ENCODE results near the gene ANKRD11.

The ANKRD11 gene

DNA sequence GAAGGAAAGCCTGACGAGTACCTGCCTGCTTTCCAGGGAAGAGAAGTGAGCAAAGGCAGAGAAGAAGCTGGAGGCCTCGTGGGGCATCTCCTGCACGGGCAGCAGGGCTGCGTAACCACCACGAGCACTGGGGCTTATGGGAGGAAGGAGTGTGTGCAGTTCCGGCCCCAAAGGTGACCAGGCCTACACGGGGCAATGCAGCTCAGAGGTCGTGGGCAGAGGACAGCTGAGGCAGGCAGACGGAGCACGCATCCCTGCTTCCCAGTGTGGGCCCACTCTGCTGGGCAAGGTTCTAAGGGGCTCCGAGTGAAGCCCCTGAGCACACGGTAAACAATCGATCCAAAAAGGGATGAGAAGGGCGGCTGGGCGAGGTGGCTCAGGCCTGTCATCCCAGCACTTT is 109.7 kb downstream of the ANKRD11 start:
- no peak for DNase-seq (ENCODE audit: low read depth)

DNA sequence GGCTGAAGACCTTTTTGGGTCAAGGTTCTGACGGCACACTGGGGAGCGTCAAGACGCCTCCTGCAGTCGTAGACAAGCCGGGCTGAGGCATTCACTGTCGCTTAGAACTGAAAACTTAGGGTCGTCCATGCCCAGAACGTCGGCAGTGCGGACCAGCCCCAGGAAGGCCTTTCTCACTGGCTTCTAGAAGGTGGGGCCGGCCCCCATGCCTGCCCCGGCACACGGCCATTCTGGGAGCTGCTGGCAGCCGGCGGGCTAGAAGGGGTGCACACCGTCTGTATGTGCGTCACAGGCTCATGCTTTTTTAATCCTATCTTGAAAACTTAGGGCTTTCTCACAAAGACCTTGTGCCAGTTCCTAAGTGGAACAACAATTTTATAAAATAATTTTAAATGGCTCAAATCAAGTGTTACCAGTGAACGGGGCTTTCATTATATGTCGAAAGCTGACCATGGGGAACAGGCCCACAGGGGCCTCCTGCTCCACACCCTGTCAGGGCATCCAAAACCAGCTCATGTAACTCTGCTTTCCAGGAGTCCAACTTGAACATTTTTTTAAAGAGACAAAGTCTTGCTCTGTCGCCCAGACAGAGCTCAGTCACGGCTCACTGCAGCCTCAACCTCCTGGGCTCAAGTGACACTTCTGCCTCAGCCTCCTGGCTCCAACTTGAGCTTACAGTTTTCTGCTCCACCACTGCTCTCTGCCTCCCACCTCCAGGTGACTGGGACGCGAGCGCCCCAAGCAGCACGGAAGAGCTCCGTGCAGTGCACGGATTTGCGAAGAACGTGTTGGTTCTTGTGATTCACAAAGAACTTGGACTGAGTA is 111.2 kb downstream of the ANKRD11 start:
- no peak for DNase-seq (ENCODE audit: low read depth)

DNA sequence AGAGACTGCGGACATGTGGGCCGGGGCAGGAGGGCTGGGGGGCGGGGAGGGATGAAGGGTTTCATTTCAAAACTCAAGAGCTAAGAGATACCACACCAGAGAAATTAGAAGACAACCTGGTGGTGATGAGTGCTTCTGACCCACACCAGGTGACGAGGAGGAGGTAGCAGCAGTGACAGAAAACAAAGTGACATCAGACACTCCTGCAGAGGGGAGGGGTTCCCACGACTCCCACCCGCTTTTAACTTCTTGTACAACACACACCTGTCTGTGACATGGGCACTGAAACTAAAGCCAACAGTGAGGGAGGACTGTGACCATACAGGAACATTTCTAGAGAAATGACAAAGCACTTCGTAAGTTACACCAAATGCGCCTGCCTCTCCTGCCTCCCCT is 112.9 kb downstream of the ANKRD11 start:
- no peak for DNase-seq (ENCODE audit: low read depth)

DNA sequence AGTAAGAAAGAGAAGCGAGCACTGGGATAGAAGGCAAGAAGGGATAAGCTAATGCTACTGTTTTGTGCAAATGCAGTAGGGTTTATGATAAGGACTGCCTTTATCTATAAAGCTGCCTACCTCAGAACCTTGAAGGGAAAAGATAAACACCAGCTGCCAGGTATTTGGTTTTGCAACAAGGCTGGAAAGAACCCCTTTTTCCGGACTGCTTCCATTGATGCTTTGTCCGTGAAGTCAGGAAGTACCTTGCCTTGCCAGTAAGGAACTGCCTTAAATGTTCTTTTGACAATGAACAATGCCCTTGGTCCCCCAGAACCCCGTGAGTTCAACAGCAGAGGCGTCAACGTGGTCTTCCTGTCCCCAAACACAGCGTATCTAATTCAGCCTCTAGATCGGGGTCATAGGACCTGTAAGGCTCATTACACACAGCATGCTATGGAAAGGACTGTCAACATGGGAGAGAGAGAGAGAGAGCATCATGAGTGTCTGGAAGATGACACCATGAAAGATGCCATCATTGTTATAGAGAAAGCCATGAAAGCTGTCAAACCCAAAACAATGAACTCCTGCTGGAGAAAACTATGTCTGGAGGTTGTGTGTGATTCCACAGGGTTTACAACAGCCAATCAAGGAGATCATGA is 113.4 kb downstream of the ANKRD11 start:
- no peak for DNase-seq (ENCODE audit: low read depth)

DNA sequence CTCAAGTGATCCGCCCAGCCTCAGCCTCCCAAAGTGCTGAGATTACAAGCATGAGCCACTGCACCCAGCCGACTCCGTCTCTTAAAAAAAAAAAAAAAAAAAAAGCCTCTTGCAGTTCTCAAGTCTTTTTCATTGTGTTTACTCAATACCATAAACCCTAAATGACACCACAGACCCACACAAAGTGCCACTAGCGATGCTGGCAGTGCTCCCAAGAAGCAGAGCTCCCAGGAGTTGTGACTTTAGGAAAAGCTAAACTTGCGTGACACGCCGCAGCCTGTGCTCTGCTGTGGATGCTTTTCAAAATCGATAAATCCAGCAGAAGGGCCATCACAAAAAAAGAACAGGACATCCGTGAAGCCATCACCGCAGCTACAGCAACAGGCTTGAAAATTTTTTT is 114.7 kb downstream of the ANKRD11 start:
- no peak for DNase-seq (ENCODE audit: low read depth)

DNA sequence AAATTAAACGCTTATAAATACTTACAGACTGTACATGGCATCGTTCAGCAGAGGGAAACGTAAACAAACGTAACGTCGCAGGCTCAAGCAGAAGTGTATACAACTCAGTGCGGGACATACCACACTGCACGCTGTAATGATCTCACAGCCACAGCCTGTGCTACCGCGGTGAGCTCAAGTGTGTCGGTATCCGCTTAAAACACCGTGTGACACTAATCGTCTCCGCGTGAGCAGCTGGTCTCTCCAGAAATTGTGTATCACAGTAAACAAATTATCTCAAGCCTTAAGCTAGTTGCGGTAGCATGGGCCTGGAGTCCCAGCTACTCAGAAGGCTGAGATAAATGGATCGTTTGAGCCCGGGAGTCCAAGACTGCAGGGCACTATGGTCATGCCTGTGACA is 115.3 kb downstream of the ANKRD11 start:
- no peak for DNase-seq (ENCODE audit: low read depth)

DNA sequence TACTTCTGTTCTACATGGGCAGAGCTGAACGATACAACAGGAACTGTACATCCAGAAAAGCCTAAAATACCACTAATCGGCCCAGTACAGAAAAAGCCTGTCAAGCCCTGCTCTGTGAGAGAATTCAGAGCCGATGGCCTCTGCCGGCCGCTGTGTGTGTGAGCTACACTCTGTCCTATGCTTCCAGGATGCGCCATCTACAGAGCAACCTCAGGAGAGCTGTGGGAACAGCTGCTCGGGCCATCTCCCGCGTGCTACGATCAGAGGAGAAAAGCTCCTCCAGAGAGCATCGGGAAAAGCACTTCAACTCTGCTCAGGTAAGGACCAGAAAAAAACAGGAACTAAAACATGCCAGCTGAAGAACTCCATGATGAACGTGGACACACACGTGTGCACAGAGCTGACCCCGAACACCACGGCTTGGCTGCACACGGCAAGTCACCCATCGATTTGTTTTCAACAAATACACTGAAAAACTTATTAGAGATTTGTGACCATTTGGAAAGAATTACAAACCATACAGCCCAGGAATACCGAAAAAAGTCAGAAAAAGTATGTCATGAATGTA is 115.9 kb downstream of the ANKRD11 start:
- no peak for DNase-seq (ENCODE audit: low read depth)

DNA sequence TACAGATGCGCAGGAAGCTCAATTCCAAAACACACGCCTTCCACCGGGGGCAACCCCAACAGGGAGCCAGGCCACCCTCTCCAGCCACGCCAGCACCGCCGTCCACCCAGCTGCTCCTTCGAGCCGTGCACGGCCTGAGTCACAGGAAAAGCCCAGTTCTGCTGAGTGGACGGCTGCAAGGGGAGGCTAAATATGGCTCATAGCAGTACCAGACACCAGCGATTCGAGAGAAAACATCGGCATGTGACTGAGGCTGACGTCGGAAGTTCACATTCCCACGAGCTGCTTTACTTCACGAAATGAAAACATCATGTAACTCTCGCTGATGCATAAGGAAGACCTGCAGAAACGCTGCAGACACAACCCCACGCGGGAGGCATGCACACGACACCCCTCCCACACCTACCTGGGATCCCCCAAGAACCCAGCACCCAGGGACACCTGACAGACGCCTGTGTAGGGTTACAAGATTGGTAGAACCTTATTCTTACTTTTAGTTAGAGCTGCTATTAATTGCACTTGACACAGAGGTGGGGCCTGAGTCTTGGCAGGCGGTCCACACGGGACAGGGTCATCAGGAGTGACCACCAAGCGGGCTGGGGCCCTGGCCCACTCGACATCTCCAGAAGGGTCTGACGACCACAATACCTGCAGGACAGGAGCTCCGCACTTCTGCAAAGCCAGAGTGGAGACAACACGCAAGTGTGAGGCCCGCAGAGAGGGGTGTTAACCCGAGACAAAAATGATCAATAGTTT is 116.8 kb downstream of the ANKRD11 start:
- DNase-seq (ENCODE audit: low read depth), result no peak

DNA sequence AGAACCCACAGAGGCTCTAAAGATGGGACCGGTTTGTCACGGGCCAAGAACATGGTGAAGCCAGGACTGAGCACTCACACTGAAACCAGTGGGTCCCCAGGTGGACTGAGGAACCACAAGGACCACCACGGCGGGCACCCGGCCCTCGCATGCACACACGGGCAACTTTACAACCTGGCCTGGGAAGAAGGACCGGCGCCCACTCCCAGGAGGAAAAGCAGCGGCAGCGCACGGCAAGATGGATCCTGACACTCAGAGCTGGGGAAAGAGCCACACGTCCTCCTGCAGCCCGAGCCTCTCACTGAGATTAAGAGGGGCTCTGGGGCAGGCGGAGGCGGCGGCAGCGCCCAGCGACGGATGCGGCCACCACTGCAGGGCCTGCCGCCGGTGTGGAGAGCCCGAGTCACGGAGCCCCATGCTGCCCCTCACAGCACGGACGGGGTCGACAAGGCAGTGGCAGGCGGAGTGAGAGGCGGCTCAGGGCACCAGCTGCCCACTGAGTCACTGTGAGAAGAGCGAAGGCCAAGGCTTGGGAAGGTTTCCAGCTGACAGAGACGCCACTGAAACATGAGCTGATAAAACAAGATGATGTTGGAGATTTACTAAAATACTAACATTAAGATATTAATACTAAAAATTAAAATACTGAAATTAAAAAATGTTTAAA is 118.3 kb downstream of the ANKRD11 start:
- no peak for DNase-seq (ENCODE audit: low read depth)

DNA sequence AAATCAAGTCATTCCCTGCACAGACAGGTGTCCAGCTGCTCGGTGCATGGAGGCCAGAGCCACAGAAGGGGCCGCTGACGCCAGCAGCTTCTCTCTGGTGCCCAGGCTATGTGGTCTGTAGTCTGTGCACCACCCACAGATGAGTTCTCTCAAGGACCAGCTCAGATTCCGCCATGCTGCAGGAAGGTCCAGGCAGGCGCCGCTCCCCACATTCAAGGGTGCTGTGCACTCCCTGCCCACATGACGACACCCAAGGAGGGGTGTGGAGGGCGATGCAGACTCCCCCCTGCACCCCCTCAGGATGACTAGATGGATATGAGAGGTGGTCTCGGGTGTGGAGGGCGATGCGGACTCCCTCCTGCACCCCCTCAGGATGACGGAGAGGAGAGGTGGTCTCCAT is 119.0 kb downstream of the ANKRD11 start:
- no peak for DNase-seq (ENCODE audit: low read depth)

DNA sequence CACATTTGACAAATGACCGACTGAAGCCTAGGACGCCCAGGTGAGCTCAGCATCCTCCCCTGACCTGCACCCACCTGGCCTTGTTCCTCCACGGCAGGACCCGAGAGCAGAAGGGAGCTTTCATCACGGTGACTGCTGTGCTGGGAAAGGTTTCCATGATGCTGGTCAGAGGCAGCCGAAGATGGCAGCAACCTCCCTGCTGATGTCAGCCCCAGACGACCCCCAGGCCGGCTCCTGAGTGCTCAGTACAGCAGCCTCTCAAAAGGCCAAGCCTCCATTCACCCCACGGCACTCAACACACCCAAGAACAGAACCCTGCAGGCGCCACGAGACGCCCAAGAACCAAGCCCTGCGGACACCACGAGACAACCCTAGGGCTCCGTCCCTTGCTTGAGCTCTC is 119.8 kb downstream of the ANKRD11 start:
- DNase-seq (ENCODE audit: low read depth), result no peak

DNA sequence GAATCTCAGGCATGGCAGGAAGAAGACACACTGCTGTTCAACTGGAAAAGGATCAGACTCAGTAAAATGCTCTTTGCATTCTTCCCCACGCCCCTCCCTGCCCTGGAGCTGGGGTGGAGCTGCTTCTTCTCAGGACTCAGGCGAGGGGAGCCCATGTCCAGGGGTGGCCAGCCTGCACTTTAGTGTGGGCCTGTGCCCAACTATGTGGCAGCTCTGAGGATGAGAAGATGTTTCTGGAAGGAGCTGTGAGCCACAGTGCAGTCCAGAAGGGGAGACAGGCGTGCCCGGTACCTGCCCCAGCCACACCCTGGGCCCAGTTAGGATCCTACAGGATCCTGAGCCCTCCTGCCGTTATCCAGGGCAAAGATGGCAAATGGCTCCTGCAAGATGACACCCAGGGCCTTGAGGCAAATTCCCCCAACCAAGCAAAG is 120.3 kb downstream of the ANKRD11 start:
- no peak for DNase-seq (ENCODE audit: low read depth)

DNA sequence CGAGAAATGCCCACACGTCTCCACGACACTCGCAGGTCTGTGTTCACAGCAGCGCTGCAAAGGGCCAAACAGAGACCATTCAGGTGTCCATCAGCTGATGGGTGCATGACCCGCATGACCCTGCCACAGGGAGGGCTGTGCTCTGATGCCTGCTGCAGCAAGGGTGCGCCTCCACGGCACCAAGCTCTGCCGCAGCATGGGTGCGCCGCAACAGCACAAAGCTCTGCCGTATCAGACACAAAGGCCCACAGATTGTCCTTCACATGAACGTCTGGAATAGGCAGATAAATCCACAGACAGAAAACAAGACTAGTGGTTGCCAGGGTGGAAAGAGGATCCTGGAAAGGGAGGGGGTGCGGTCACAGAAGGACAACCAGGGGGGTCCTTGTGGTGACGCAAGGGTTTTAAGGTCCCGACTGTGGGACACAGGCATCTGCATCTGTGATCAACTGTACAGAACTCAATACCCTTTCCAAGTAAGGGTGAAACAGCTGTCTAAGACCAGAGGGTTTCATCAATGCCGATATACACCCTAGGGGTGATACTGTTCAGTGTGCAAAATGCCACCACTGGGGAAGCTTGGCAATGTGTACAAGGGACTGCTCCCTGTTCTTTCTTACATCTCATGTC is 121.0 kb downstream of the ANKRD11 start:
- DNase-seq (ENCODE audit: low read depth), result no peak

DNA sequence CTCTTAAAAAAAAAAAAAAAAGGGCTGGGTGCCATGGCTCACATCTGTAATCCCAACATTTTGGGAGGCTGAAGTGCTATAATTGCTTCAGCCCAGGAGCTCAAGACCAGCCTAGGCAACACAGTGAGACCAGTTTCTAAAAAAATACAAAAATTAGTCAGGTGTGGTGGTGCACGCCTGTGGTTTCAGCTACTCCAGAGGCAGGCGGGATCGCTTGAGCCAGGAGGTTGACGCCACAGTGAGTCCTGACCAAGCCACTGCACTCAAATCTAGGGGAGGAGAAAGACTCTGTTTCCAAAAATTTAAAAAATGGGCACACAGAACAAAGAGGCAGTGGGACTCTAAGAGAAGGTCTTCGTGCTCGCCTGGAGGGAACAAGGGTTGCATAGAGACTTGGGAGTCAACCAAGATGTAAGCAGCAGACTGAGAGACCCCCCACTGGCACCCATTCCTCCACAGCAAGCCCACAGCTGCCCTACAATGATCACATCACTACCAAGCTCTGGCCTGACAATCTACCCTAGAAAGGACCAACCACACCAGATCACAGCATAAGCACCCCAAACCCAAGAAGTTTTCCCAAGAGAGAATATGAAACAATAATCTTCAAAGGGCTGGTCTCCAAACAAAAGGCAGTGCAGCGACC is 121.6 kb downstream of the ANKRD11 start:
- no peak for DNase-seq (ENCODE audit: low read depth)

DNA sequence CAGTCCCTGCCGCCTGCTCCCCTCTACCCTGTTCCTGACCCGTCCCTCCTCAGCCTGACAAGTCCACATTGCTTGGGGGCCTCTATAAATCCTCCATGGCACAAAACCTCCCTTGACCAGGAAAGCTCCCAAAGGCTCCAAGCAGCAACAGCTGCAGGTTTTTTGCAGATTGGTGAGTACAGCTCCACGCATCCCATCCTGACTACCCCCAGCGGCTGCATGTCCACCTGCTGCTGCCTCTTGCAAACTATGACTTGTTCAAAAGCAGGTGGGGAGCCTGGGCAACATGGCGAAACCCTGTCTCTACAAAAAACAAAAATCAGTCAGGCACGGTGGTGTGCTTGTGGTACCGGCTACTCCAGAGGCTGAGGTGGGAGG is 122.8 kb downstream of the ANKRD11 start:
- no peak for DNase-seq (ENCODE audit: low read depth)

DNA sequence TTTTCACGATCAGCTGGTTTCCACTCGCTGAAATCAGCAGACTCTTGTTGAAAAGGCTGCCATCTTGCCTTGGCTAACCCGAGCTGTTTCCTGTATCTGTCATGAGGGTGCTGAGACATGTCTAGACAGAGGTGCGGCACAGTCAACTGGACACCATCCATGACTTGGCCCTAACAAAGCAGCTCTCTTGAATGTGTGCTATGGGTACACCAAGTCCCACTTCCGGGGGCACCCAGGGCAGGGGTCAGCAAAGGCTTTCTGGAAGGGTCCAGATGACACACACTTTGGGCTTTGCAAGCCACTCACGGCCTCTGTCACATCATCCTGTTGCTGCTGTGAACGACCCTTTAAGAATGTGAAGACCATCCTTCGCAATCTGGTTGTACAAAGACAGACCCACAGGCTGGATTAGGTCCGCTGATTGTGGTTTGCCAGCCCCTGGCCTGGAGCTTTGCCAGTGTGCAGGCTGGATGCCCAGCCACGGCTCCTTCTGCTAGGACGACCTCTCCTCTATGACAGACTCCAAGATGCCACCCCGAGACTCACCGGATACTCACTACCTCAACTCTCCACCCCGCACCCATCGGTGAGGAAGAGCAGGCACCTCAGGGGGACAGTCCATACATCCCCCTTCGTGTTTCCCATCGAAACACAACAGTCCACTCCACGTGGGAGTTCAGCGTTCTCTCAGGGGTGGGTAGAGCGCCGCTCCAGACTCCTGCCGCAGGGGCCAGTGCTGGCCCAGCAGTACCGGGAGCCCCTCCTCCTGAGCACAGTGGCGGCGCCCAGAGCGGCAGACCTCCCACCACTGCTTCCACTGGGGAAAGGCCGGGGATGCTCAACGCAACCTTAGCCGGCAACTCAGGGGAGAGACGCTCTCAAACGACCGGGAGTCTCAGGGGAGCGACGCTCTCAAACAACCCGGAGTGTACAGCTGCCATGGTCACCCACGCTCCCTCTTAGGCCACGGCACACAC is 123.5 kb downstream of the ANKRD11 start:
- no peak for DNase-seq (ENCODE audit: low read depth)

DNA sequence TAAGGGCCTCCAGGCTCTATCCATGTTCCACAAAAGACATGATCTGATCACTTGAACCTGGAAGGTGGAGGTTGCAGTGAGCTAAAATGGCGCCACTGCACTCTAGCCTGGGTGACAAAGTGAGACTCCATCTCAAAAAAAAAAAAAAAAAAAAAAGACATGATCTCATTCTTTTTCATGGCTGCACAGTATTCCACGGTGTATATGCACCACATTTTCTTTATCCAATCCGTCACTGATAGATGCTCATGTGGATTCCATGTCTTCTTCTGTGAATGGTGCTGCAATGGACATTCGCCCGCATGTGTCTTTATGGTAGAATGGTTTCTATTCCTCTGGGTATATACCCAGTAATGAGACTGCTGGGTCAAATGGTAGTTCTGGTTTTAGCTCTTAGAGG is 124.4 kb downstream of the ANKRD11 start:
- DNase-seq (ENCODE audit: low read depth), result no peak

DNA sequence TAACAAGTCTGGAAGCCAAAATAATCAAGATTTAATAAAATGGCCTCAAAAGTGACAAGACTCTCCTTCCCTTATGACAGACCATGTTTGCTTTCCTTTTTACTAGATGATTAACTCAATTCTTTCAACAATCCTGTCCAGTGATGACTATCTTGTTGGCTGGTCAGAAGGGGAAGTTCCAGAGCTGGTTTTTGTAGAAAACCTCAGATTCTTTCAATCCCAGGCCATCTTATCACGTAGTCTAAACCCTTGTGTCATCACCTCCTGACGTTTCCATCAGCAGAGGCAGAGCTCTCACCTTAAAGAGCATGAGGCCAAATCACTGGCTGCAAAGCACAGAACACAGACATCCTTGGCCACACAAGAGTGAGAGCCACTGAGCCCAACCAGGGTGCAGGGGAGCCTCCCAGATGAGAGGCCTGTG is 125.3 kb downstream of the ANKRD11 start:
- DNase-seq (ENCODE audit: low read depth), result no peak

DNA sequence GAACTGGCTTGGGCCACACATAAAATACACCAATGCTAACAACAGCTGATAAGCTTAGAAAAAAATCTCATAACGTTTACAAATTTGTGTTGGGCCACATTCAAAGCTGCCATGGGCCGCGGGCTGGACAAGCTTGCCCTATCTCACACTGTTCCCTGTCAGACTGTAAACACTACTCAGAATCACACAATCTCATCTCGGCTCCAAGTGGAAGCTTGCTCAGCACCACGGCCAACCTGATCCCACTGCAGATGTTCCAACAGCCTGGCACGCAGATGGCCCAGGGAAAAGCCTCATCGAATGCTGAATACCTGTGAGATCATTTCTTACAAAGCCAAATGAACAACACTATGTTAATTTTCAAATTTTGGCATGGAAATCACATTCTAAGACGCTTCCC is 125.8 kb downstream of the ANKRD11 start:
- DNase-seq (ENCODE audit: low read depth), result no peak

Measured in stimulated activated CD8-positive, alpha-beta memory T cell treated with anti-CD3 and anti-CD28 coated beads, Interleukin-12 subunit alpha, Interleukin-12 subunit beta, amount 100 ng/mL, for 1 hour (primary cell).